HG03354 (cell line): ENCODE data around the gene ACER2.
"Not testable (repeated sequence)": the region's sequence is repeated elsewhere in the genome, so short reads cannot be mapped to it uniquely, and the experiment has no call there.

Experiments
- ATAC-seq: cut with Tn5 transposase; IDR thresholded peaks from one replicate; pipeline ENCODE4 v1.9.1; 2021; ENCODE audit warnings: mild to moderate bottlenecking; ENCODE audit not compliant: unreplicated experiment, poor library complexity, severe bottlenecking

Gene ACER2

GRCh38 chr9:19405771-19406170 is 3.0 kb upstream of the ACER2 start:
- no peak for ATAC-seq

GRCh38 chr9:19408316-19408692 is 505 bp upstream of the ACER2 start:
- peak; percentile 18 for ATAC-seq

- peak; percentile 6 for ATAC-seq
Observed at GRCh38 chr9:19409401-19410194, 789 bp downstream of the ACER2 start.

GRCh38 chr9:19410195-19410503 is 1.3 kb downstream of the ACER2 start:
- ATAC-seq, result no peak

- ATAC-seq, result no peak
Observed at GRCh38 chr9:19410594-19410993, 1.8 kb downstream of the ACER2 start.

- no peak for ATAC-seq
Observed at GRCh38 chr9:19411316-19411715, 2.5 kb downstream of the ACER2 start.

GRCh38 chr9:19413456-19413855 is 4.6 kb downstream of the ACER2 start:
- not testable (repeated sequence) for ATAC-seq

GRCh38 chr9:19416143-19416542 is 7.3 kb downstream of the ACER2 start:
- no peak for ATAC-seq

- ATAC-seq, result no peak
Observed at GRCh38 chr9:19420877-19421276, 12.1 kb downstream of the ACER2 start.

- ATAC-seq, result no peak
Observed at GRCh38 chr9:19423163-19423562, 14.4 kb downstream of the ACER2 start.

GRCh38 chr9:19424176-19424779 is 15.5 kb downstream of the ACER2 start:
- peak; percentile 77 for ATAC-seq

- ATAC-seq, result no peak
Observed at GRCh38 chr9:19429595-19429994, 20.8 kb downstream of the ACER2 start.

GRCh38 chr9:19430201-19430760 is 21.5 kb downstream of the ACER2 start:
- ATAC-seq, result no peak

- no peak for ATAC-seq
Observed at GRCh38 chr9:19431361-19432171, 22.8 kb downstream of the ACER2 start.

- no peak for ATAC-seq
Observed at GRCh38 chr9:19432473-19432872, 23.7 kb downstream of the ACER2 start.

GRCh38 chr9:19433729-19434128 is 24.9 kb downstream of the ACER2 start:
- not testable (repeated sequence) for ATAC-seq

GRCh38 chr9:19440376-19440775 is 31.6 kb downstream of the ACER2 start:
- ATAC-seq, result no peak

- peak; percentile 30 for ATAC-seq
Observed at GRCh38 chr9:19440823-19441580, 32.2 kb downstream of the ACER2 start.

GRCh38 chr9:19441730-19442129 is 32.9 kb downstream of the ACER2 start:
- ATAC-seq, result peak; percentile 91

GRCh38 chr9:19442240-19442639 is 33.4 kb downstream of the ACER2 start:
- no peak for ATAC-seq
